GM21515 (cell line): ENCODE results near the gene SMAGP.
"Not testable (repeated sequence)": the region's sequence is repeated elsewhere in the genome, so short reads cannot be mapped to it uniquely, and the experiment has no call there.

Experiments used
- ATAC-seq: cut with Tn5 transposase; IDR thresholded peaks from one replicate; pipeline ENCODE4 v1.9.1; 2021; ENCODE audit not compliant: unreplicated experiment

The SMAGP gene

DNA sequence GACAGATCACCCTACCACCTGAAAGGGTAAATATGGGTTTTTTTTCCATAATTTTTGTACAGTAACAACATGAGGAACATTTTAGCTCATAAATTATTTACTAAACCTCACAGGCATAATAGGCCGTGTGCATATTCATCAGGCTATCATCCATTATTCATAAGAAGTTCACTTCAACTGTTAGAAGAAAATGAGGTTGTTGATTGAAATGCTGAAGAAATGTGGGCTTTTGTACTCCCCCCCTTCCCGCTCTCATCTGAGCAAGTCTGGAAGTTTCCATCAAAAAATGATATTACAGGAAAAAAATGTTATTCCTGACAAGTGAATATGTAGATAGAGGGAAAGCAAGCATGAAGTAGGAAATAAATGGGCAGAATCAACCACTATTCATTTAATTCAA lies 44.4 kb downstream of the SMAGP start:
- ATAC-seq = no peak

DNA sequence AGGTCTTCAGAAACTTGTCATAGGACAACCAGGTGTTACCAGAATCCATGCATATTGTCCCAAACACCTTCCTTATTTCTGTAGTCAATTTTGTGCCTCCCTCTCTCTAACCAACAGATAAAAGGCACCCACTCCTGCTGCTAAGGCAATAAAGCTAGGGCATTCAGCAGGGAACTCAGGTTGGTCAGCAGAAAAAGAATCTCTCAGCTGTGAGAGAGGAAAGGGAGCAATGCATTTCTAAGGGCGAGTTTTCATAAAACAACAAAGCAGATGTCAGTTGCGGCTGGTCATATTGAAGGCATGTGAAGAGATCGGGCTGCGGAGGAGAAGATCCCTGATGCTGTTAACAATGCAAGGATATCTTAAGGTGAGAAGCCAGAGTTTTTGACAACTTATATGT lies 45.0 kb downstream of the SMAGP start:
- no peak for ATAC-seq

DNA sequence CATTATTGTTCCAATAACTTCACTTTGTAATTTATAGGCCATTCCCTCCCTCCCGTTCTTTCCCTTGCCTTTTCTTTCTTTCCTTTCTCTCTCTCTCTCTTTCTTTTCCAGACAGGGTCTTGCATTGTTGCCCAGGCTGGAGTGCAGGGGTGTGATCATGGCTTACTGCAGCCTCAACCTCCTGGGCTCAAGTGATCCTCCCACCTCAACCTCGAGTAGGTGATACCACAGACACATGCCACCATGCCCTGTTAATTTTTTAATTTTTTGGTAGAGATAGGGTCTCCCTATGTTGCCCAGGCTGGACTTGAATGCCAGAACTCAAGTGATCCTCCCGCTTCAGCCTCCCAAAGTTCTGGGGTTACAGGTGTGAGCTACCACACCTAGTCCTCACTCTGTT lies 45.6 kb downstream of the SMAGP start:
- no peak for ATAC-seq

DNA sequence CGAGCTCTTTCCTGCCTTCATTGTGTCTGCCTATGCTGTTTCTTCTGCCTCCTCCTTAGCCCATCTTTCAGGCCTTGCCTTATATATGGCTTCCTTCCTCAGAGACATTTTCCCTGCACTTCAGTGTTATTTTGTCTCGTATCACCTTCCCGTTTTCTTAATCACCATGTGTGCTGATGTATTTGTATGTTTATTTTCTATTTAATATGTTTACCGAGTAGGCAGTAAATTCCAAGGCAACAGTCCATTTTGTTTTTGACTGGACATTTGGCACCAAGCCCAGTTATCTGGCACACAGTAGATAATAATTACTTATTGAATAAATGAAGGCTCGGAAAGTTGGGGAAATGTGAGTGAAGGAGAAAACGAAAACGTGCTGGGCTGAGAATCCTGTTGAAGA lies 47.8 kb downstream of the SMAGP start:
- no peak for ATAC-seq

DNA sequence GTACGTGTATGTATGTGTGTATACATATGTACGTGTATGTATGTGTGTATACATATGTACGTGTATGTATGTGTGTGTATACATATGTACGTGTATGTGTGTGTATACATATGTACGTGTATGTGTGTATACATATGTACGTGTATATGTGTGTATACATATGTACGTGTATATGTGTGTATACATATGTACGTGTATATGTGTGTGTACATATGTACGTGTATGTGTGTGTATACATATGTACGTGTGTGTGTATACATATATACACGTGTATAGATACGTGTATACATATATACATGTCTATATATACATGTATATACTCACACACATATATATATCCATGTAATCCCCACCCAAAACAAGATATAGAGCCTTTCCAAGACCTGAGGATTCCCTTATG lies 50.4 kb downstream of the SMAGP start:
- not testable (repeated sequence) for ATAC-seq

DNA sequence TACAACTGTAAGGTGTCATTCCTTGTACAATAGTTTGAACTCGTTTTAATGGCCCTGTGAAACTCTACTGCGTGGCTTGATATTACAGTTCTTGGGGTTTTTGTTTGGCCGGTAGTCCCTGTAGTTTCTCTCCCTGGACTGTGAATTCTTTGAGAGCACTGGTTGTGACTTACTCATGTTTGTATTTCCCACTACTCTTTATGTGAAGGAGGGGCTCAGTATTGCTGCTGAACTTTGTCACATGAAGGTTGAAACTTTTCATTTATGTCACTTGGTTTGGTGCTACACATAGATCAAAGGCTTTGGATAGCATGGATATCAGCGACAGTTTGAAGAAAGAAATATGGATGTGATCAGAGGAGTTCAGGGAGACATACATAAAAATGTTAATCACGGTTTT lies 50.9 kb downstream of the SMAGP start:
- no peak for ATAC-seq

DNA sequence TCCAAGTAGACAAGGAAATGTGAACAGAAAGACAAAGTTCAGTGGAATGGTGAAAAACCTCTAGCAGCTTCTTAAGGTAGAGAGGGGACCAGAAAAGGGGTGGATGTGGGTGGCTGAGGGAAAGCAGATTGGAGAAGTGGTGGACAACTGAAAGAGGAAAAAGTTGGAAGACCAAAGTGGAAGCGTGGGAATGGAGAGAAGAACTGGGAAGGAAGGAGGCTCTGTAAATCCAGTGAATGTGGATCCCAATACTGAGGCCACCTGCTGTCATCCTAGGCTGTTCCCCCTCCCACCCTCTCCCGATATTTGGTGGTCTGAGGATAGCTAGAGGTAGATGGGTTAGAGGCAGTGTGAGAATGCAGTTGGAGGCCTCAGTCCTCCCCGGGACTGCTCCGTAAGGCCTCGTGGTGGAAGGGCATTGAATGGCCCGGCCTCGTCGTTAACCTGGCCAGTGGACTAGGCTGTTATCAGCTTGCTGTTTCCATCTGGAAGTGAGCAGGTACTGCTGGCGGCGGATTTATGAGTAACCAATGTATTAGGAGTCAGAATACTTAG lies 51.5 kb downstream of the SMAGP start:
- no peak for ATAC-seq

DNA sequence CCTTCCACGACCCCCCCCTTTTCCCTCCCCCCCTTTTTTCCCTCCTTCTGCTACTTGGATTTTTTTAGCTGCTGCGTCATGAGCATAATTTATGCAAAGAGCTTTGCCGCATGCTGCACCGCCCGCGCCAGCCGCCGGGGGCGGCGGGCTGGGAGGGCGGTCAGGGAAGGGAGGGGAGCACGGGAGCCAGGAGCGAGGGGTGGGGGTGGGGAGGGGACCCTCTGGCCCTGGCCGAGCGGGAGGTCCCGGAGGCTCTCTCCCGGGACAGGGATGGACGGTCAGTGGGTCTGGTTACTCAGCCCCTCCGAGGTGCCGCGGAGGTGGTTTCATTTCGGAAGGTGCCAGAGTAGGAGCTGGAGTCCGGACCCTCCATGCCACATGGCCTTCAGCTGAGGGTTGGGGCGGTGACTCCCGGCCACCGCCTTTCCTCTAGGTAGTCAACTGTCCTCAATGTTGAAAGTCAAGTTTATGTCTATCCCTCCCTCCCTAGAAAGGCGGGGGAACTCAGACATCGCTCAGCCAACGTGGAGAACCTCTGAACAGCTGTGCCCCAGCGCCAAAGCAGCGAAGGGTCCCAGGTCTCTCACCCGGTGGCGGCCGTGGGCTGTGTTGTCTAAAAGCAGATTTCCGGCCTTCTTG lies 52.1 kb downstream of the SMAGP start, which contains the start of gene POU6F1:
POU6F1 (minus strand) TSS at position 95 of the 639 bp plus-strand sequence. CDS start 11,226 bp downstream, outside the sequence.
- no peak for ATAC-seq

DNA sequence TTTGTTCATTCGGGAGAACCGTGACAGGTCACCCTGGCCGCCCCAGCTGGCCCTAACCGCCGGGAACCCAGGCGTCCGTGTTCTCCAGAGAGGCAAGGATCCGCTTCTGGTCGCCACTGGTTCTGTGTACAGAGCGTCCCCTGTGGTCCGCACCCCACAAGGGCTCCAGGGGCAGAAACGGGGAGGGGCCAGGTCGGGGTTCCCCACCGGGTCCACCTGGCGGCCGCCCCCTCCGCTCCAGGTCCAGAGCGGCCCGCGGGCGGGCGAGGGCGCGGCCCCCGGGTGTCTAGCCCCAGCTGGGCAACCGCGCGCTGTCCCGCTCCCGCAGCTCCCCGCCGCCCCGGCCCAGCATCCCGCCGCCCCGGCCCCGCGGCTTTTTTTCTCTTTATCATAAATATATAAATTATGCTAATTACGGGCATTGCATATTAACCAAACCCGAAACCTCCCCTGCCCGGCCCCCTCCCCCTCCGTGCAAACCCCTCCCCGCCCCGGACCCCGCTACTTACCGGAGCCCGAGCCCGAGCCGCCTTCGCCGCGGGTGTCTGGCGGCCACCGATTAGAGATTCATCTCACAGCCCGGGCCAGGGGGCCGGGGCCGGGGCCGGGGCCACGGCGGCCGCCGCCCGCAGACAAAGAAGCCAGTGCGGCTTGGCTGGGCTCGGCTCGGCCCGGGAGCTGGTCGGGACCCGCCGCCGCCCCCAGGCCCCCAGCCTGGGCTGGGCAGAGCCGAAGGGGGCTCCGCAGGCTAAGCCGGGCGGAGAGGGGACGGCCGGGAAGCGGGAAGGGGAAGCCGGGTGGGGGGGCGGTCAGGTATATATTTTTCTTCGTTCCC lies 52.9 kb downstream of the SMAGP start:
- ATAC-seq = no peak

DNA sequence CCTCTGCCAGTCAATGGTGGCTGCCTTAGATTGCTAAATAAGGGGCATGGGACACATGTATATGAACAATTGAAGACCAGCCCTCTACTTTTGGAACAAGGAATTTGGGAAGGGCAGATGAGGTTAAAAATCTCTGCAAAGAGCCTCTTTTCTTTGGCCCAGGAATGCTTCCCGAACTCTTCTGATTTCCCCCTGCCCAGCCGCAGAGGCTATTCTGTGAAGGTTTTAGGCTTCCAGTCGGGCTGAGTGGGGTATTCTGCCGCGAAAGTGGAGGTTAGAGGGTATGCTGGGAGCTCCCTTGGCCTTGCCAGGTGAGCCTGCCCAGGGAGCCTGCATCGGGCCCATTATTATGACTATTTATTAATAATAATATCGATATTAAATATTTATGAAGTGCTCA lies 53.6 kb downstream of the SMAGP start:
- no peak for ATAC-seq

DNA sequence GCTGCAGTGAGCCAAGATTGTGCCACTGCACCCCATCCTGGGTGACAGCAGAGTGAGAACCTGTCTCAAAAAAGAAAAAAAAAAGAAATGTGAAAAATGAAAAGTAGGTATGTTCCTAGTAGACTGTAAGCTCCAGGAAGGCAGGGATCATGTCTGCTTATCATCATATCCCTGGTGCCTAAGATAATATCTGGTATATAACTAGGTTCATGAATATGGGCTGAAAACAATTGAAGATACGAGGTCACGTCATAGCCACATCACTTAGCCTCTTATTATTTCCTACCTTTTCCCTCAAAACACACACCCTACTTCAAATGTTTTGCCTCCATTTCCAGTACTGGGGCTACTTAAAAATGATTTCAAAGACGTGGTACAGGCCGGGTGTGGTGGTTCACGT lies 55.3 kb downstream of the SMAGP start:
- ATAC-seq = no peak

DNA sequence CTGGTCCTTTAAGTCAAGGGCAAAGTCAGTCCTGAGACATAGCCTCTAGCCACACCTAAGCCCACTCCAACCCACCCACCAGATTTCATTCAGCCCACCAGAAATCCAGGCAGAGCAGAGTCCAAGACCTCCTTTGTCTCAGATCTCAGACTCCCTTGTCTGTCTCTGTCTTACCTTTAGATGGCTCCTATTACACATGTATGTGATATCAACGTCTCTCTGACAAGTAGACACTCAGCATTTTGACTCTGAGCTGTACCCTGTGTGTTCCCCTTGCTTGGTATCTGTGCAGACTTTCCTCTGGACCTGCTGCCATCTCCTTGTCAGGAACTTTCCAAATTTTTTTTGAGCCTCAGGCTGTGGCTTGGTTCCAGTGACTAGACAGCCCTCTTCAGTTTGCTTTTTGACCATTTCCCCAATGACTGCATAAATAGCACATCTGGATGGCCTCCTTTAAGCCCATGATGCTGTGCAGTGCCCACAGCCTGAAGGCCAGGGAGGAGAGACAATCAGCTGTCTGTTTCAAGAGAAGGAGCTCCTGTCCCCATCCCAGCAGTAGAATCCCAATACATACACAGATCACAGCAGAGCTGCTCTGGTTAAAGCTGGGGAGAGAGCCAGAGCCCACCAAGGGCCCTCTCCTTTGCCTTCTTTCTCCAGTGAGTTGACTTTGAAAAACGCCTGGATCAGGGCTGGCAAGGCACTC lies 59.4 kb downstream of the SMAGP start:
- ATAC-seq = no peak

DNA sequence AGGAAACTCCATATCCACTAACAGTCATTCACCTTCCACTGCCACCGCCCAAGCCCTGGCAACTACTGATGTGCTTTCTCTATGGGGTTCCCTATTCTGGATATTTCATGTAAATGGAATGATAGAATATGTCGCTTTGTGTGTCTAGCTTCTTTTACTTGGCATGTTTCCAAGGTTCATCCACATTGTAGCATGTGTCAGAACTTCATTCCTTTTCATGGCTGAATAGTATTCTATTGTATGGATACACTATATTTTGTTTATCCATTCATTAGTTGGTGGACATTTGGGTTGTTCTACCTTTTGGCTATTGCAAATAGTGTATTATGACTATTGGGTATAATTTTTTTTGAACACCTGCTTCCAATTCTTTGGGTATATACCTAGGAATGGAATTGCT lies 61.0 kb downstream of the SMAGP start:
- no peak for ATAC-seq

DNA sequence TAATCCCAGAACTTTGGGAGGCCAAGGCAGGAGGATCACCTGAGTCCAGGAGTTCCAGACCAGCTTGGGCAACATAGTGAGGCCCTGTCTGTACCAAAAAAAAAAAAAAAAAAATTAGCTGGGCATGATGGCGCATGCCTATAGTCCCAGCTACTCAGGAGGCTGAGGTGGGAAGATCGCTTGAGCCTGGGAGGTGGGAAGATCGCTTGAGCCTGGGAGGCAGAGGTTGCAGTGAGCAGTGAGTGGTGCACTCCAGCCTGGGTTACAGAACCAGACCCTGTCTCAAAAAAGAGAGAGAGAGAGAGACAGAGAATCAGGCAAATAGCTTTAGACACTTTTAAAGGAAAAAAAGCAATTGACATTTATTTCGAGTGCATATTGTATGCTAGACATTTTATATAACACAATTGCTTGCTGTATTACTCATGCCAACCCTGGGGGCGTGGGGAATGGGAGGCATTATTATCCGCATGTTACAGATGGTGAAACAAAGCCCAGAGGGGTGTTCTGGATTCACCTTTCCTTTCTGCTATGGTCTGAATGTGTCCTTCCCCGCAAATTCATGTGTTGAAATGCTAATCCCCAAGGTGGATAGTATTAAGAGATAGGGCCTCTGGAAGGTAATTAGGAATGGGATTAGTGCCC lies 62.1 kb downstream of the SMAGP start:
- no peak for ATAC-seq

DNA sequence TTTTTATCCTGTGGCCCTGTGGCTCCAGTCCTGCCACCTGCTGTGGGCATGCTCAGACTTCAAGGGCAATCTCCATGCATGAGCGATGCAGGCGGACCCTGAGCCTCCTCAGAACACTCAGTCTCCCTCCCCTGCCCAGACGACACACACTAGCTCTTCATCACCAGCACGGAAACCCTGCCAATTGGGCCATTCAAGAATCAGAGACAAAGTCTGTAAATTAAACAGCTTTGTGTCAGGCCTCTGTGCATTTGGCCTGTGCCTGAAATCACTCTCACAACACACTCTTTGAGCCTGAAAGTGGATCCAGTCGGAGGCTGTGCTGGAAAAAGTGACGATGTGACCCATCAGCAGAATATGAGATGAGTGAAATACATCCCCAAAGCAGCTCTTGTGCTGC lies 64.9 kb downstream of the SMAGP start:
- ATAC-seq = no peak

DNA sequence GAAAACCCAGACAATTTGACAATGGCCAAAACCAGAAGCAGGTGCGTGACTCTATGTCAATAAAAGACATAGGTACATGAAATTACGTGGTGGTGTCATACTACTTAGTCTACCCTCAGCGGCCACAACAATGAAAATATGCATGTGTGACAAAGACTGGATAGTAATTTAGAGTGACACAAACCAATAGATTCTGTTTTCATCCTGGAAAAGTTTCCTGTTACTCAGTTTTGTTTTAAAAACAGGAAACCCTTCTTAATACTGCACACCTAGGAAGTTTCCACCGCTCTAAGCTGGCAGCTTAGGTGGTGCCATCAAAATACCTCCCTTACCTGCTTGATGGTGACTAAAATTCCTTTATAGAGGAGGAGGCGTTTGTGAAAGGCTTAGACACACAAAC lies 67.5 kb downstream of the SMAGP start:
- no peak for ATAC-seq

DNA sequence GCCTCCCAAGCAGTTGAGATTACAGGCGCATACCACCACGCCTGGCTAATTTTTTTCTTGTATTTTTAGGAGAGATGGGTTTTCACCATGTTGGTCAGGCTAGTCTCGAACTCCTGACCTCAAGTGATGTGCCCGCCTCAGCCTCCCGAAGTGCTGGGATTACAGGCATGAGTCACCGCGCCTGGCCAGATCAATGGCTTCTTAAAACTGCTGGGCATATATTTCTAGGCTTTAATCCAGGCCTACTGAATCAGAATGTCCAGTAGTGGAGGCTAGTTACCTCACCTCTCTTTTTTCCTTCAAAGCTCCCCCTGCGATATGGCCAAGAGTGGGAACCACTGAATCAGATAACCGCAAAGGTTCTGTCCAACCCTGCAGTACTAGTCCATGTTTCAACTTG lies 69.4 kb downstream of the SMAGP start:
- ATAC-seq = no peak

DNA sequence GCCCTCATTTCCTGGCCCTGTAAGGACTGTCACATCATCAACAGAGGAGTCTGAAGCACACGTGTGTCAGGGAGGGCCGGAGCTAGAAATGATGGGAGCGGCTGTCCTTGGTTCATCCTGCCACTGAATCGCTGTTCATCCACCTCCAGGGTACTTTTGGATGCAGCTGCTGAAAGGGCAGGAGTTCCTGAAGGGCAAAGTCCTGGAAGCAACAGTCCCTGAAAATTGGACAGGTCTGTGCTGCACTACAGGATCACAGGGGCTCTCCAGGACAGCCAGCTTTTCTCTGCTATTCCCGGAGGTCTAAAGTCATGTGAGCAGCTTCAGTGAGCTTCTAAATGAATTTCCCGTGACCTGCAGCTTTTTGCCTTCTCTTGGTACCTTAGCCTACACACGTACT lies 70.1 kb downstream of the SMAGP start:
- no peak for ATAC-seq

DNA sequence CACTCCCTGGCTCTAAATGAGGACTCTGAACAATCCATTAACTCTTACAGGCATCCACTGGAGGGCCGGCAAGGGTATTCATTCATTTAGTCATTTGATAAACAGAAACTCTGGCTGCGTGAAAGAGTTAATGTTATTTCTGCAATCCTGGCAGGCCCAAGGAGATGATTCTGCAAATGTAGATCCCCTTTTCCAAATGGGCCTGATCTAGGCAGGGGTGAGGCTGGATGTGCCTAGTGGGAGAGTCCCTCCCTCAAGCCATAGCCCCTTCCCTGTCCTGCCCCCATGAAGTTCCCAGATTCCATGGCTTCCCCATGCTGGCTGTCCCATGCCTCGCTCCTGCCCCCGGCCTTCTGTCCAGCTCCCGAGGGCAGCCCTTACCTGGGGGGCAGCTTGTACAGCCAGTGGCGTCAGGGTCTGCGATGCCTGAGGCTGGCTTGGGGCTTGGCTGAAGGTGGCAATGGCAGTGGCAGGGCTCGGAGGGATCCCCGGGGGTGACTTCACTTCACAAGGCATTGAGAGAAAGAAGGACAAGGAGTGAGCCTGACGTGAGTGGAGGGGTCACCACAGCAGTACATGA lies 70.8 kb downstream of the SMAGP start:
- ATAC-seq = no peak

DNA sequence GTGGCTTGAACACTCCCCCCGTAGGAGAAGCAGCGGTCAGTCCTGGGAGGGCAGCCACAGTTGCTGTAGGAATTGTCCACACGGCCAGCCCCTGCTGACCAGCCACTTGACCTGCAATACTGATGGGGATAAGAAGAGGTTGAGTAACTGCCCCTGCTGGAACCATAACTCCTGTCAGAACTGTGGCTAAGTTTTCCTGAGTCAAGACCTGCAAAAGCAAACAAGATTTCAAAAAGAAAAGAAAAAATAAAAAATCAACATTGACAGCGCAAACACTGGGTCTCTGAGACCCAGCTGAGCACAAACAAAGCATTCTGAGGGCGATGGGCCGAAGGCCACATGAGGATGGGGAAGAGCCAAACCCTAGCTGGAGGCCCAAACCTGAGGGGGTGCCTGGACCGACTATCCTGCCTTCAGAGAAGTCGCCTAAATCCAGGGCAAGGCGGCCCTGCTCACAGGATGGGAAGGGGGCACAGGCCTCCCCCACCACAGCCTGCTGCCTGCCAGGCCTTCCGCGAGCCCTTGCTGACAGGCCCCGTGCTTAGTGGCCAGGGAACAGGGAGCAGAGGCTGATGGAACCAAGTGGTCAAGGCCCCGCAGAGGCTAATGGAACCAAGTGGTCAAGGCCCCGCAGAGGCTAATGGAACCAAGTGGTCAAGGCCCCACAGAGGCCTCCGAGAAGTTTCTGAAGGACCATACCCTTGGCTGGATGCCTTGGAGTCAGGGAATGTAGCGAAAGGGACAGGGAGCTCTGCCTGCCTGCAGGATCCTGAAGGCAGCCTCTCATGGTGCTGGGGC lies 71.4 kb downstream of the SMAGP start:
- ATAC-seq = no peak
